OCI-LY3 (cell line): ENCODE measurements around the gene TOP2A.
"Not testable (repeated sequence)": the region's sequence is repeated elsewhere in the genome, so short reads cannot be mapped to it uniquely, and the experiment has no call there.

Experiments used
- H2AFZ ChIP-seq: fragments of 200-600, 300-600 bp; shearing (Covaris generic); 2 replicates; pipeline ENCODE4 v1.6.0; 2014; ENCODE audit warnings: antibody characterized with exemption, low read depth, low read length
- H3K27ac ChIP-seq: fragments of 200-600, 300-600 bp; sonication (generic); 2 replicates; pipeline ENCODE4 v1.5.1; 2014; ENCODE audit warnings: mild to moderate bottlenecking, low read length, moderate library complexity, mixed read lengths
- H3K27me3 ChIP-seq: fragments of 200-600, 300-600 bp; sonication (generic); 2 replicates; pipeline ENCODE4 v1.6.1; 2014; ENCODE audit warnings: low read depth, low read length, mixed read lengths
- H3K36me3 ChIP-seq: fragments of 200-600, 300-600 bp; sonication (generic); replicated peaks from 2 replicates; pipeline ENCODE3; 2014; ENCODE audit warnings: low read depth, low read length, mixed read lengths
- H3K4me1 ChIP-seq: fragments of 300-600, 200-600 bp; sonication (generic); 2 replicates; pipeline ENCODE4 v1.6.1; 2014; ENCODE audit warnings: low read length, mixed read lengths
- H3K4me2 ChIP-seq: fragments of 200-600, 300-600 bp; sonication (generic); 2 replicates; pipeline ENCODE4 v1.6.1; 2014; ENCODE audit warnings: low read length, mixed read lengths
- H3K4me3 ChIP-seq: fragments of 300-600, 200-600 bp; sonication (generic); 2 replicates; pipeline ENCODE4 v1.5.1; 2014; ENCODE audit warnings: antibody characterized with exemption, mild to moderate bottlenecking, low read length, moderate library complexity
- H3K79me2 ChIP-seq: fragments of 300-600, 200-600 bp; shearing (Covaris generic); 2 replicates; pipeline ENCODE4 v1.6.1; 2014; ENCODE audit warnings: mild to moderate bottlenecking, low read length, mixed read lengths
- H3K9ac ChIP-seq: fragments of 300-600, 200-600 bp; shearing (Covaris generic); 2 replicates; pipeline ENCODE4 v1.6.0; 2014; ENCODE audit warnings: mild to moderate bottlenecking, low read length, moderate library complexity
- H3K9me3 ChIP-seq: fragments of 200-600, 300-600 bp; shearing (Covaris generic); 2 replicates; pipeline ENCODE4 v1.6.1; 2014; ENCODE audit warnings: low read length, mixed read lengths; ENCODE audit not compliant: insufficient read depth
- H4K20me1 ChIP-seq: fragments of 200-600, 300-600 bp; sonication (generic); 2 replicates; pipeline ENCODE4 v1.6.1; 2016; ENCODE audit warnings: low read length, mixed read lengths; ENCODE audit not compliant: insufficient read depth
- EZH2phosphoT487 ChIP-seq: fragments of 200-600 bp; shearing (Covaris generic); IDR thresholded peaks from 2 replicates; pipeline ENCODE4 v1.6.1; 2018; ENCODE audit warnings: antibody characterized with exemption, mixed run types, low read depth
- TF ChIP-seq, protein P1 (sequence below): fragments of 200-600, 300-600 bp; sonication (generic); IDR thresholded peaks from 2 replicates; pipeline ENCODE4 v1.5.1; 2014; ENCODE audit warnings: antibody characterized with exemption, low read length, low read depth

The TOP2A gene

DNA sequence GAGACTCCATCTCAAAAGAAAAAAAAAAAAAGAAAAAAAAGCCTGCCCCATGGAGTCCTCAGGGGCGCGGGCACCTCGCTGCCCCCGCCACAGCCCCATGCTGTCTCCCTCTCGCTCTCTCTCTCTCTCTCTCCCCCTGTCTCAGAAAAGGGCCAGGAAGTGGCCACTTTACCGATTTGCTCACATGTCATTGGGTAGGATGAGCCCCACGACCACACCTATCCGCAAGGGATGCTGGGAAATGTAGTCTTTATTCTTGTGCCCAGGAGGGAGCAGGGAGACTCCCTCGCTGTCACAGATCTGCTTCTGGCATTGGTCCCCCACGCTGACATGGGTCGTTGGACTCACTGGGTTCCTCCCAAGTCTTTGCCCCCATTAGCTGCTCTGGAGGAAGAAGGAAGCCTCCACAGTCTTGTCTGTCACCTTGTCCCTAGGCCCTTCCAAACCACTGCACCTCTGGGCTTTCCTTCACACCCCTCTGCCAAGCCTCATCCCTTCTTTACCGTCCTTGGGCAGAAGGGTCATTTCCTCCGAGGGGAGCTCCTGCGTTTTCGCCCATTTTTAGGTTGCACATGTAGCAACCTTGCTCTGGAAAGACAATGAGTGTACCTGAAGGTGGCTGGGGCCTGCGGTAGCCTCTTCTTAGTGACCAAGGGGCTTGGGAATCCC is 46.3 kb downstream of the TOP2A start:
- no peaks in the 10 kb centered on the region for H3K79me2 ChIP-seq
- H4K20me1 ChIP-seq = no peaks in the 10 kb centered on the region
- H3K9ac ChIP-seq = no peak overlapping the region
- H3K4me1 ChIP-seq = peaks cover 26% of the 10 kb centered on the region
- H3K4me2 ChIP-seq = no peak overlapping the region
- H3K27me3 ChIP-seq = no peaks in the 10 kb centered on the region
- no peak overlapping the region for H3K27ac ChIP-seq
- no peaks in the 10 kb centered on the region for H3K9me3 ChIP-seq
- H2AFZ ChIP-seq = no peak overlapping the region
- TF ChIP-seq, protein P1, sequence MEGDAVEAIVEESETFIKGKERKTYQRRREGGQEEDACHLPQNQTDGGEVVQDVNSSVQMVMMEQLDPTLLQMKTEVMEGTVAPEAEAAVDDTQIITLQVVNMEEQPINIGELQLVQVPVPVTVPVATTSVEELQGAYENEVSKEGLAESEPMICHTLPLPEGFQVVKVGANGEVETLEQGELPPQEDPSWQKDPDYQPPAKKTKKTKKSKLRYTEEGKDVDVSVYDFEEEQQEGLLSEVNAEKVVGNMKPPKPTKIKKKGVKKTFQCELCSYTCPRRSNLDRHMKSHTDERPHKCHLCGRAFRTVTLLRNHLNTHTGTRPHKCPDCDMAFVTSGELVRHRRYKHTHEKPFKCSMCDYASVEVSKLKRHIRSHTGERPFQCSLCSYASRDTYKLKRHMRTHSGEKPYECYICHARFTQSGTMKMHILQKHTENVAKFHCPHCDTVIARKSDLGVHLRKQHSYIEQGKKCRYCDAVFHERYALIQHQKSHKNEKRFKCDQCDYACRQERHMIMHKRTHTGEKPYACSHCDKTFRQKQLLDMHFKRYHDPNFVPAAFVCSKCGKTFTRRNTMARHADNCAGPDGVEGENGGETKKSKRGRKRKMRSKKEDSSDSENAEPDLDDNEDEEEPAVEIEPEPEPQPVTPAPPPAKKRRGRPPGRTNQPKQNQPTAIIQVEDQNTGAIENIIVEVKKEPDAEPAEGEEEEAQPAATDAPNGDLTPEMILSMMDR = no peak
- no peak for TF ChIP-seq EZH2phosphoT487
- peaks cover 6% of the 10 kb centered on the region for H3K36me3 ChIP-seq
- H3K4me3 ChIP-seq = no peak overlapping the region

DNA sequence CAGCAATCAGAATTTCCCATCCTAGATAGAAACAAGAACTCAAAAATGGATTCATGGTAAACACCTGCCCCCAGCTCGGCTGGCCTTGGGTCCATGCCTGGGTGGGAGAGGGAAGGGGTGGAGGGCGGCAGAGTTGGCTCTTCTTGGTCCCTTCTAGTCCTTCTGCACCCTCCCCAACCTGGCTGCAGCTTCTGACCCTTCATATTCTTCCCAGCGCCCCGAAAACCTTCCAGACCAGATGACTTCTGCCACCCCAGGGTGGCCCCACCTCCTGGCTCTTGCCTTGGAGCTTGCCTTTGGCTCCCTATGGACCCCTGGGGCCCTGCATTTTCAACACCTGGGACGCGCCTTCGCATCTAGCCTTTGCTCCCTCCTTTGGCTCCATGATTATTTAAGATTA is 47.8 kb downstream of the TOP2A start:
- Histone ChIP-seq H3K9ac (no peak overlapping the region), H2AFZ (no peak overlapping the region), H3K4me3 (no peak overlapping the region), H3K4me2 (no peak overlapping the region), H3K79me2 (no peaks in the 10 kb centered on the region), H3K4me1 (peaks cover 26% of the 10 kb centered on the region), H3K9me3 (no peaks in the 10 kb centered on the region), H3K27me3 (no peaks in the 10 kb centered on the region), H4K20me1 (no peaks in the 10 kb centered on the region), H3K36me3 (peaks cover 6% of the 10 kb centered on the region), H3K27ac (no peak overlapping the region)
- TF ChIP-seq, protein P1 = no peak
- TF ChIP-seq EZH2phosphoT487 = no peak

DNA sequence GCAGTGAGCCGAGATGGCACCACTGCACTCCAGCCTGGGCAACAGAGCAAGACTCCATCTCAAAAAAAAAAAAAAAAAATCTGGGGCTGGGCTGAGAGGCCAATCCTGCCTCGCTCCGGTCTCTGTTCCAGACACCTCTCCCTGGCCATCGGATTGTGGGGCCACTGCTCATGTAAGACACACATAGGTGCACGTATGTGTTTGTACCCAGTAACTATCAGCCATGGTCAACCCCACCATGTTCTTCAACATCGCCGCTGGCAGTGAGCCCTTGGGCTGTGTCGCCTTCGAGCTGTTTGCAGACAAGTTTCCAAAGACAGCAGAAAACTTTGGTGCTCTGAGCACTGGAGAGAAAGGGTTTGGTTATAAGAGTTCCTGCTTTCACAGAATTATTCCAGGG is 50.0 kb downstream of the TOP2A start:
- not testable (repeated sequence) for H3K9me3 ChIP-seq, H3K4me2 ChIP-seq, H4K20me1 ChIP-seq, H3K79me2 ChIP-seq, H3K27me3 ChIP-seq, H3K9ac ChIP-seq, H3K4me3 ChIP-seq, H2AFZ ChIP-seq, H3K36me3 ChIP-seq, H3K27ac ChIP-seq
- peaks cover 19% of the 10 kb centered on the region for H3K4me1 ChIP-seq

DNA sequence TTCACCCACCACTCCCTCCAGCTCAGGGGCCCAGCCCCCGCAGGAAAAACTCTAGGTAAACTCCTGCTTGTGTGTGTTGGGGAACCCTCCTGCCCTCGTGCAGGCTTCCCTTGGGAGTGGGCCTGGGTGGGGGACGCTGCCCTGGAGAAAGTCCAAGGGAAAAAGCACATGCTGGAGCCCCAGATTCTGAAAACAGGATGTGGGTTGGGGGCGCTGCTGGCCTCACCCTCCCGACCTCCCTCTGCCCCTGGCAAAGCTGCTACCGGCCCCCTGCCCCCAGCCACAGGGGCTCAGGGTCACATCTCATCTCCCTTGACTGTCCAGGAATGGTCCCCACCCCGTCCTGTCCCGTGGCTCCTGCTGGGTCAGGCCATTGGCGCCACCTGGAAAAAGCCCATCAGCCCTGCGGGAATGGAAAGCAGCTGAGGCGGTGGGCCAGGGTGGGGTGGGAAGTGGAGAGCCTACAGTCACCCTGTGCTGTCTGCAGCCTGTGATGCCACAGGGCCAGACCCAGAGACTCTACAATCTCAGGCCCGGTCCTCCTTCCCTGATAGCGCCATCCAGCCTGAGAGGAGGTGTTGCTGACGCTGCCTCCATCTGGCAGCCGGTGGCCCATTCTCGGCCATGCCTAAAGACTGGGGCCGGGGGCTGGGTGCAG is 50.7 kb downstream of the TOP2A start:
- Histone ChIP-seq H3K9me3 (no peaks in the 10 kb centered on the region), H3K4me1 (peaks cover 17% of the 10 kb centered on the region), H3K27ac (no peak overlapping the region), H4K20me1 (no peaks in the 10 kb centered on the region), H3K36me3 (no peaks in the 10 kb centered on the region), H2AFZ (no peak overlapping the region), H3K79me2 (no peaks in the 10 kb centered on the region), H3K9ac (no peak overlapping the region), H3K4me2 (no peak overlapping the region), H3K4me3 (no peak overlapping the region), H3K27me3 (no peaks in the 10 kb centered on the region)
- no peak for TF ChIP-seq EZH2phosphoT487
- TF ChIP-seq, protein P1 = no peak
